CD4-positive, alpha-beta T cell (primary cell): Measurements from ENCODE around the gene F12. TPM values are rescaled to one million over a fixed set of nuclear protein-coding genes. Genes with fewer than 3 reads are reported as not detected.

Experiments used
- ATAC-seq: fragments of 200-7000 bp; cut with Tn5 transposase; one replicate; pipeline ENCODE4 v1.10.0; 2022; ENCODE audit warnings: mild to moderate bottlenecking; ENCODE audit not compliant: poor library complexity
- CTCF ChIA-PET: fragments of 350-600 bp; sonication (Branson Sonifier 250); formaldehyde crosslinking; loops from one replicate; lab custom pipeline; 2021; ENCODE audit warnings: antibody characterized with exemption, inconsistent platforms; lab: Charles Lee
- POLR2A ChIA-PET: fragments of 350-600 bp; sonication (Branson Sonifier 250); formaldehyde crosslinking; loops from one replicate; lab custom pipeline; 2021; ENCODE audit warnings: antibody characterized with exemption, inconsistent platforms; lab: Charles Lee
- DNase-seq, 14 experiments: peaks; one replicate each; pipeline ENCODE4 v3.0.0-alpha.2; 2013 to 2020; ENCODE audit warnings: mixed read lengths in 2 of 14
- H3K27ac ChIP-seq, 2 donors: one replicate each; pipeline versions ENCODE4 v1.5.1 to v1.7.0; 2013; ENCODE audit warnings: low read length in 2 of 2, low read depth in 1 of 2, mild to moderate bottlenecking in 1 of 2
- H3K27me3 ChIP-seq, 2 experiments: 1 replicate in 1 of 2; 2 replicates in 1 of 2; pipeline versions ENCODE4 v1.6.1 to v1.7.0; 2013; ENCODE audit warnings: low read length in 2 of 2, control low read depth in 1 of 2, mild to moderate bottlenecking in 1 of 2, moderate library complexity in 1 of 2; ENCODE audit not compliant: insufficient read depth in 2 of 2, control insufficient read depth in 1 of 2
- H3K36me3 ChIP-seq: one replicate; pipeline ENCODE4 v1.6.1; 2013; ENCODE audit warnings: low read length, control low read depth; ENCODE audit not compliant: insufficient read depth
- H3K4me1 ChIP-seq: one replicate; pipeline ENCODE4 v1.6.1; 2013; ENCODE audit warnings: low read length, control low read depth; ENCODE audit not compliant: insufficient read depth
- H3K4me3 ChIP-seq: one replicate; pipeline ENCODE4 v1.5.1; 2013; ENCODE audit warnings: mild to moderate bottlenecking, low read length, moderate library complexity
- H3K9me3 ChIP-seq, 2 experiments: 1 replicate in 1 of 2; 2 replicates in 1 of 2; pipeline versions ENCODE4 v1.6.1 to v1.7.0; 2013; ENCODE audit warnings: low read length in 2 of 2, mild to moderate bottlenecking in 2 of 2, control low read depth in 1 of 2, moderate library complexity in 1 of 2; ENCODE audit not compliant: control insufficient read depth in 1 of 2, insufficient read depth in 1 of 2
- H3K27ac Mint-ChIP-seq: one replicate; pipeline ENCODE4 v1.8.0; 2020; ENCODE audit warnings: mixed read lengths
- H3K27me3 Mint-ChIP-seq: one replicate; pipeline ENCODE4 v1.8.0; 2021; ENCODE audit warnings: mixed read lengths
- H3K36me3 Mint-ChIP-seq: one replicate; pipeline ENCODE4 v1.8.0; 2021; ENCODE audit warnings: low read depth, mixed read lengths
- H3K4me1 Mint-ChIP-seq: one replicate; pipeline ENCODE4 v1.8.0; 2021; ENCODE audit warnings: low read depth, mixed read lengths
- H3K4me3 Mint-ChIP-seq: one replicate; pipeline ENCODE4 v1.8.0; 2020; ENCODE audit warnings: mild to moderate bottlenecking, mixed read lengths
- H3K9me3 Mint-ChIP-seq: one replicate; pipeline ENCODE4 v1.8.0; 2020; ENCODE audit warnings: mixed read lengths
- CTCF ChIP-seq: fragments of 200-600 bp; IDR thresholded peaks from one replicate; pipeline ENCODE4 v1.8.0; 2022; ENCODE audit warnings: antibody characterized with exemption, mild to moderate bottlenecking
- intact Hi-C, 2 experiments: fragments of 100-400 bp; cut with DNase I in 1 of 2; cut with micrococcal nuclease in 1 of 2; formaldehyde crosslinking; loops; one replicate each; pipeline versions ENCODE4 v1.15.1 to v1.9.0; 2023 to 2025; cut with DNase I, micrococcal nuclease
- total RNA-seq, 174 experiments: library from RNA in 2 of 174; stranded (reverse) in 2 of 174; gene quantifications; one replicate each; pipeline ENCODE4 v1.2.3 and lab custom pipeline; 2021 to 2026

Gene F12
- total RNA-seq, 2 experiments from 2014 or later = 0.20 to 0.60 TPM

- no peak overlapping the region for H3K27ac ChIP-seq
- CTCF ChIA-PET = interaction anchor here (1.6 kb wide), 1 partner anchor 68 kb away, joined by 3 read pairs; no protein-coding TSS in a partner anchor
- DNase-seq (no peak), ATAC-seq (no peak)
- Mint-ChIP-seq H3K4me1 (peaks cover 54% of the 10 kb centered on the region), H3K27me3 (no peaks in the 10 kb centered on the region), H3K27ac (no peak overlapping the region), H3K9me3 (no peaks in the 10 kb centered on the region), H3K4me3 (no peak overlapping the region), H3K36me3 (no peaks in the 10 kb centered on the region)
- no peaks in the 10 kb centered on the region for H3K9me3 ChIP-seq
- H3K4me1 ChIP-seq = peaks cover 86% of the 10 kb centered on the region
- intact Hi-C loops = no loop called here
- H3K4me3 ChIP-seq = no peak overlapping the region
- TF ChIP-seq CTCF = no peak
- POLR2A ChIA-PET = interaction anchor here (0.7 to 1.3 kb wide), 4 partner anchors 15 to 69 kb away, joined by 3 to 6 read pairs (median 4); no protein-coding TSS in a partner anchor
- H3K36me3 ChIP-seq = no peaks in the 10 kb centered on the region
- H3K27me3 ChIP-seq = no peaks in the 10 kb centered on the region
Measured at GRCh38 chr5:177386542-177386941, 22.8 kb downstream of the F12 start.

- H3K4me1 ChIP-seq = peaks cover 83% of the 10 kb centered on the region
- H3K36me3 Mint-ChIP-seq = no peaks in the 10 kb centered on the region
- no peaks in the 10 kb centered on the region for H3K27me3 Mint-ChIP-seq
- H3K36me3 ChIP-seq = no peaks in the 10 kb centered on the region
- H3K4me1 Mint-ChIP-seq = peaks cover 47% of the 10 kb centered on the region
- DNase-seq (no peak), ATAC-seq (no peak)
- CTCF ChIA-PET = interaction anchor here (1.6 kb wide), 1 partner anchor 69 kb away, joined by 3 read pairs; no protein-coding TSS in a partner anchor
- no peak overlapping the region for H3K27ac ChIP-seq
- H3K9me3 Mint-ChIP-seq = no peaks in the 10 kb centered on the region
- POLR2A ChIA-PET = interaction anchor here (1.0 to 1.3 kb wide), 2 partner anchors 14 to 59 kb away, joined by 4 to 6 read pairs; no protein-coding TSS in a partner anchor
- H3K4me3 ChIP-seq = no peak overlapping the region
- no peaks in the 10 kb centered on the region for H3K9me3 ChIP-seq
- no peak for TF ChIP-seq CTCF
- H3K27me3 ChIP-seq = no peaks in the 10 kb centered on the region
- intact Hi-C loops = no loop called here
- no peak overlapping the region for H3K27ac Mint-ChIP-seq
- H3K4me3 Mint-ChIP-seq = no peak overlapping the region
Measured at GRCh38 chr5:177385720-177386119, 23.6 kb downstream of the F12 start.

- H3K4me3 Mint-ChIP-seq = no peak within 1 kb of the TSS
- intact Hi-C loops = no loop called here
- no peaks in the 10 kb centered on the region for H3K36me3 Mint-ChIP-seq
- ChIA-PET CTCF (no interaction called here), POLR2A (interaction anchor here (1.0 to 2.1 kb wide), 2 partner anchors 15 to 20 kb away, joined by 3 to 5 read pairs; no protein-coding TSS in a partner anchor)
- H3K27ac Mint-ChIP-seq = no peak within 1 kb of the TSS
- Histone ChIP-seq H3K36me3 (no peaks in the 10 kb centered on the region), H3K4me3 (no peak within 1 kb of the TSS), H3K27me3 (no peaks in the 10 kb centered on the region), H3K9me3 (no peaks in the 10 kb centered on the region), H3K27ac (no peak within 1 kb of the TSS), H3K4me1 (peaks cover 77% of the 10 kb centered on the region)
- H3K9me3 Mint-ChIP-seq = no peaks in the 10 kb centered on the region
- no peak for TF ChIP-seq CTCF
- DNase-seq (no peak), ATAC-seq (no peak)
- H3K27me3 Mint-ChIP-seq = no peaks in the 10 kb centered on the region
- H3K4me1 Mint-ChIP-seq = peaks cover 37% of the 10 kb centered on the region
Measured at GRCh38 chr5:177384134-177384533, 25.2 kb downstream of the F12 start, which contains the start of gene SLC34A1. Gene SLC34A1 (plus strand): TSS chr5:177384434. CDS start chr5:177385742, 1,308 bp downstream.
